HUES64 (cell line): ENCODE measurements around the gene SP9. TPM values are rescaled to one million over a fixed set of nuclear protein-coding genes. Genes with fewer than 3 reads are reported as not detected.
A peak's percentile ranks its signal among the peaks of the same experiment; 100 is the strongest.

ENCODE experiments used
- H3K27ac ChIP-seq: 2 replicates; pipeline ENCODE4 v1.7.0; 2013; ENCODE audit warnings: low read depth, low read length, inconsistent platforms
- H3K27me3 ChIP-seq: 2 replicates; pipeline ENCODE4 v1.6.1; 2013; ENCODE audit warnings: mild to moderate bottlenecking, low read length; ENCODE audit not compliant: insufficient read depth
- H3K36me3 ChIP-seq: 2 replicates; pipeline ENCODE4 v1.6.1; 2013; ENCODE audit warnings: mild to moderate bottlenecking, low read length; ENCODE audit not compliant: insufficient read depth
- H3K4me1 ChIP-seq: 2 replicates; pipeline ENCODE4 v1.6.1; 2013; ENCODE audit warnings: mild to moderate bottlenecking, low read length, moderate library complexity; ENCODE audit not compliant: insufficient read depth
- H3K4me3 ChIP-seq: 2 replicates; pipeline ENCODE4 v1.5.1; 2013; ENCODE audit warnings: mild to moderate bottlenecking, low read length, moderate library complexity
- H3K9ac ChIP-seq: 2 replicates; pipeline ENCODE4 v1.6.1; 2013; ENCODE audit warnings: mild to moderate bottlenecking, low read depth, low read length
- H3K9me3 ChIP-seq: 2 replicates; pipeline ENCODE4 v1.6.1; 2013; ENCODE audit warnings: low read depth, low read length; ENCODE audit not compliant: insufficient read depth
- WGBS: fragments of 150-250, 120-280 bp; methylation state at CpG from one replicate; pipeline ENCODE4 v1.1.7; 2013; ENCODE audit warnings: missing lambda C conversion rate; 5-methylcytosine and 5-hydroxymethylcytosine counted together
- polyA plus RNA-seq, 2 experiments: library from polyadenylated mRNA; stranded (reverse); fragments of 50-300 nt; gene quantifications; one replicate each; pipeline ENCODE4 v1.2.3, GENCODE V29; 2013

The SP9 gene
- polyA plus RNA-seq (2013, experiment 1 of 2) = 0.45 TPM
- polyA plus RNA-seq (2013, experiment 2 of 2) = 0.89 TPM

GRCh38 chr2:174334781-174335251, at the start of gene SP9:
SP9 (plus strand) TSS chr2:174334954; CDS start chr2:174335093, 139 bp downstream.
- Histone ChIP-seq H3K4me1 (peaks cover 68% of the 10 kb centered on the region), H3K9ac (no peak within 1 kb of the TSS), H3K27ac (no peak within 1 kb of the TSS), H3K36me3 (no peaks in the 10 kb centered on the region), H3K9me3 (no peaks in the 10 kb centered on the region), H3K27me3 (peaks cover 99% of the 10 kb centered on the region), H3K4me3 (peak within 1 kb of the TSS; percentile 51)
- WGBS = under 1% methylated on average over 44 of the region's 44 CpGs

GRCh38 chr2:174286172-174286571, 48.6 kb upstream of the SP9 start:
- 89% methylated on average over 2 of the region's 2 CpGs for WGBS
- no peak overlapping the region for H3K4me3 ChIP-seq
- no peak overlapping the region for H3K27ac ChIP-seq

GRCh38 chr2:174292908-174293307, 41.8 kb upstream of the SP9 start:
- H3K27ac ChIP-seq = no peak overlapping the region
- peaks cover 10% of the 10 kb centered on the region; the same call in 1 of the 2 replicates for H3K9me3 ChIP-seq
- no peaks in the 10 kb centered on the region for H3K36me3 ChIP-seq
- no peak overlapping the region for H3K4me3 ChIP-seq
- no peaks in the 10 kb centered on the region for H3K27me3 ChIP-seq
- H3K9ac ChIP-seq = no peak overlapping the region
- peaks cover 5% of the 10 kb centered on the region; the same call in 1 of the 2 replicates for H3K4me1 ChIP-seq
- WGBS = no CpG with 5 or more reads among the region's 1 CpG

More at GRCh38 chr2:174286172-174286571, 48.6 kb upstream of the SP9 start:
- no peak overlapping the region for H3K9ac ChIP-seq
- H3K36me3 ChIP-seq = no peaks in the 10 kb centered on the region
- H3K27me3 ChIP-seq = no peaks in the 10 kb centered on the region
- H3K4me1 ChIP-seq = peaks cover 4% of the 10 kb centered on the region; the same call in 1 of the 2 replicates
- H3K9me3 ChIP-seq = no peaks in the 10 kb centered on the region

GRCh38 chr2:174300114-174300513, 34.6 kb upstream of the SP9 start:
- WGBS = 93% methylated on average over 3 of the region's 3 CpGs
- Histone ChIP-seq H3K27me3 (no peaks in the 10 kb centered on the region), H3K4me1 (peaks cover 19% of the 10 kb centered on the region), H3K9ac (no peak overlapping the region), H3K4me3 (no peak overlapping the region), H3K36me3 (no peaks in the 10 kb centered on the region), H3K27ac (no peak overlapping the region), H3K9me3 (no peaks in the 10 kb centered on the region)

- Histone ChIP-seq H3K27me3 (no peaks in the 10 kb centered on the region), H3K4me1 (no peaks in the 10 kb centered on the region), H3K4me3 (no peak overlapping the region), H3K36me3 (no peaks in the 10 kb centered on the region), H3K9me3 (no peaks in the 10 kb centered on the region), H3K27ac (no peak overlapping the region), H3K9ac (no peak overlapping the region)
- WGBS = 87% methylated on average over 1 of the region's 2 CpGs
Measured at GRCh38 chr2:174312581-174313234, 22.0 kb upstream of the SP9 start.

- no peaks in the 10 kb centered on the region for H3K36me3 ChIP-seq
- H3K27me3 ChIP-seq = peaks cover 38% of the 10 kb centered on the region
- no peak overlapping the region for H3K9ac ChIP-seq
- no peaks in the 10 kb centered on the region for H3K9me3 ChIP-seq
- 57% methylated on average over 1 of the region's 1 CpG for WGBS
- no peak overlapping the region for H3K27ac ChIP-seq
- H3K4me3 ChIP-seq = no peak overlapping the region
- H3K4me1 ChIP-seq = peaks cover 4% of the 10 kb centered on the region; the same call in 1 of the 2 replicates
Measured at GRCh38 chr2:174322149-174322548, 12.6 kb upstream of the SP9 start.

- Histone ChIP-seq H3K9me3 (no peaks in the 10 kb centered on the region), H3K9ac (no peak overlapping the region), H3K36me3 (no peaks in the 10 kb centered on the region), H3K27me3 (peaks cover 44% of the 10 kb centered on the region), H3K27ac (no peak overlapping the region), H3K4me3 (no peak overlapping the region), H3K4me1 (peaks cover 4% of the 10 kb centered on the region)
- WGBS = 96% methylated on average over 1 of the region's 1 CpG
Measured at GRCh38 chr2:174322746-174323145, 12.0 kb upstream of the SP9 start.

- no CpG with 5 or more reads among the region's 2 CpGs for WGBS
Measured at GRCh38 chr2:174324530-174324929, 10.2 kb upstream of the SP9 start.

GRCh38 chr2:174325373-174326160, 9.2 kb upstream of the SP9 start:
- H3K27ac ChIP-seq = no peak overlapping the region
- 22% methylated on average over 28 of the region's 30 CpGs for WGBS
- no peaks in the 10 kb centered on the region for H3K9me3 ChIP-seq
- H3K4me3 ChIP-seq = peak overlapping the region; percentile 75
- peaks cover 70% of the 10 kb centered on the region for H3K27me3 ChIP-seq
- H3K9ac ChIP-seq = no peak overlapping the region
- peaks cover 21% of the 10 kb centered on the region for H3K4me1 ChIP-seq
- no peaks in the 10 kb centered on the region for H3K36me3 ChIP-seq

More at GRCh38 chr2:174324530-174324929, 10.2 kb upstream of the SP9 start:
- Histone ChIP-seq H3K9me3 (no peaks in the 10 kb centered on the region), H3K4me3 (no peak overlapping the region), H3K27ac (no peak overlapping the region), H3K27me3 (peaks cover 62% of the 10 kb centered on the region), H3K9ac (no peak overlapping the region), H3K36me3 (no peaks in the 10 kb centered on the region), H3K4me1 (peaks cover 10% of the 10 kb centered on the region)

- H3K9ac ChIP-seq = no peak overlapping the region
- no peaks in the 10 kb centered on the region for H3K9me3 ChIP-seq
- no peak overlapping the region for H3K27ac ChIP-seq
- peaks cover 79% of the 10 kb centered on the region for H3K27me3 ChIP-seq
- peak overlapping the region; percentile 75 for H3K4me3 ChIP-seq
- WGBS = under 1% methylated on average over 63 of the region's 63 CpGs
- no peaks in the 10 kb centered on the region for H3K36me3 ChIP-seq
- H3K4me1 ChIP-seq = peaks cover 25% of the 10 kb centered on the region
Measured at GRCh38 chr2:174326161-174327020, 8.4 kb upstream of the SP9 start.
